Measurements from ENCODE around the gene TRIM65. TPM values are rescaled to one million over a fixed set of nuclear protein-coding genes. Genes with fewer than 3 reads are reported as not detected.

The TRIM65 gene
- total RNA-seq, 1 donor from 2014 or later, result 15.4 TPM

GRCh38 chr17:75937652-75938051 is 40.9 kb upstream of the TRIM65 start:
- Histone ChIP-seq H3K27me3 (ENCODE audit: insufficient read depth, low read length) (no peaks in the 10 kb centered on the region), H3K9ac (ENCODE audit: low read length) (no peak overlapping the region), H3K4me2 (ENCODE audit: low read length) (no peak overlapping the region), H3K36me3 (ENCODE audit: insufficient read depth, low read length) (no peaks in the 10 kb centered on the region), H3K79me2 (ENCODE audit: insufficient read depth, low read length) (no peaks in the 10 kb centered on the region), H3K4me1 (ENCODE audit: insufficient read depth, low read length) (peaks cover 5% of the 10 kb centered on the region), H3K9me3 (ENCODE audit: insufficient read depth, low read depth, low read length) (no peaks in the 10 kb centered on the region), H4K20me1 (ENCODE audit: insufficient read depth, low read length) (no peaks in the 10 kb centered on the region), H3K4me3 (ENCODE audit: insufficient read depth, low read depth, low read length) (no peak overlapping the region), H2AFZ (ENCODE audit: low read depth, low read length) (no peak overlapping the region), H3K27ac (ENCODE audit: low read depth, low read length) (no peak overlapping the region)
- H3K36me3 Mint-ChIP-seq (ENCODE audit: low read depth, unreplicated experiment), result peaks cover 2% of the 10 kb centered on the region
- DNase-seq (ENCODE audit: low read depth) (no peak), FAIRE-seq (no peak)
- peaks cover 7% of the 10 kb centered on the region for H3K4me1 Mint-ChIP-seq (ENCODE audit: low read depth, unreplicated experiment)
- no peaks in the 10 kb centered on the region for H3K9me3 Mint-ChIP-seq (ENCODE audit: unreplicated experiment)
- no peak overlapping the region for H3K4me3 Mint-ChIP-seq (ENCODE audit: unreplicated experiment)
- H3K27me3 Mint-ChIP-seq (ENCODE audit: low read depth, unreplicated experiment), result no peaks in the 10 kb centered on the region
- TF ChIP-seq CTCF (IDR thresholded peaks at IDR 0.05; ENCODE audit: insufficient read depth, low read depth, low read length) (no peak), EZH2 (IDR thresholded peaks at IDR 0.05; ENCODE audit: insufficient read depth, low read length) (no peak)
- no peak overlapping the region for H3K27ac Mint-ChIP-seq (ENCODE audit: unreplicated experiment)

- H3K9me3 Mint-ChIP-seq (ENCODE audit: unreplicated experiment), result no peaks in the 10 kb centered on the region
- no peak for DNase-seq (ENCODE audit: low read depth)
- H3K4me3 Mint-ChIP-seq (ENCODE audit: unreplicated experiment), result no peak overlapping the region
These were observed 37.1 kb upstream of the TRIM65 start for GRCh38 chr17:75933808-75934207.

More at GRCh38 chr17:75933808-75934207, 37.1 kb upstream of the TRIM65 start:
- H3K9me3 ChIP-seq (ENCODE audit: insufficient read depth, low read depth, low read length), result no peaks in the 10 kb centered on the region
- no peaks in the 10 kb centered on the region for H4K20me1 ChIP-seq (ENCODE audit: insufficient read depth, low read length)
- no peaks in the 10 kb centered on the region for H3K4me1 Mint-ChIP-seq (ENCODE audit: low read depth, unreplicated experiment)
- no peaks in the 10 kb centered on the region for H3K4me1 ChIP-seq (ENCODE audit: insufficient read depth, low read length)
- TF ChIP-seq CTCF (IDR thresholded peaks at IDR 0.05; ENCODE audit: insufficient read depth, low read depth, low read length) (no peak), EZH2 (IDR thresholded peaks at IDR 0.05; ENCODE audit: insufficient read depth, low read length) (no peak)
- peaks cover 3% of the 10 kb centered on the region for H3K36me3 Mint-ChIP-seq (ENCODE audit: low read depth, unreplicated experiment)
- no peak overlapping the region for H3K27ac Mint-ChIP-seq (ENCODE audit: unreplicated experiment)
- no peak overlapping the region for H3K4me3 ChIP-seq (ENCODE audit: insufficient read depth, low read depth, low read length)
- H3K27me3 ChIP-seq (ENCODE audit: insufficient read depth, low read length), result no peaks in the 10 kb centered on the region
- H3K27ac ChIP-seq (ENCODE audit: low read depth, low read length), result no peak overlapping the region
- no peak overlapping the region for H3K9ac ChIP-seq (ENCODE audit: low read length)
- no peaks in the 10 kb centered on the region for H3K79me2 ChIP-seq (ENCODE audit: insufficient read depth, low read length)
- no peaks in the 10 kb centered on the region for H3K27me3 Mint-ChIP-seq (ENCODE audit: low read depth, unreplicated experiment)
- no peak for FAIRE-seq
- H2AFZ ChIP-seq (ENCODE audit: low read depth, low read length), result no peak overlapping the region
- no peaks in the 10 kb centered on the region for H3K36me3 ChIP-seq (ENCODE audit: insufficient read depth, low read length)
- no peak overlapping the region for H3K4me2 ChIP-seq (ENCODE audit: low read length)

Data from astrocyte (in vitro differentiated cells and primary cell).